Left colon (tissue), 2 donors: Measurements from ENCODE around the gene EFS. TPM values are rescaled to one million over a fixed set of nuclear protein-coding genes. Genes with fewer than 3 reads are reported as not detected.
"Not testable (repeated sequence)": the region's sequence is repeated elsewhere in the genome, so short reads cannot be mapped to it uniquely, and the experiment has no call there.

Experiments used
- ATAC-seq: fragments of 200-7000 bp; cut with Tn5 transposase; one replicate; pipeline ENCODE4 v1.9.1; 2020; ENCODE audit warnings: mild to moderate bottlenecking, moderate library complexity
- DNase-seq, 2 donors: peaks; one replicate each; pipeline ENCODE4 v3.0.0-alpha.2; 2020
- intact Hi-C, 2 donors: fragments of 100-400 bp; cut with DNase I in 1 of 2; cut with micrococcal nuclease in 1 of 2; formaldehyde crosslinking; loops; one replicate each; pipeline versions ENCODE4 v1.11.2 to v1.14.0; 2022; cut with DNase I, micrococcal nuclease
- total RNA-seq, 2 donors: library from RNA; stranded (reverse); fragmentation: NEBNext Ultra II Directional; extraction: Animal tissue kit (Norgen Biotek cat#: 25700); gene quantifications; one replicate each; pipeline ENCODE4 v1.2.1, GENCODE V29; 2021
- donor health status: DM: no; HTN: no; CAD: no.
- donor health status: DM: yes; HTN: yes; CAD: no.

Gene EFS
- total RNA-seq, 2 donors from 2014 or later: 1.1 to 3.1 TPM

DNA sequence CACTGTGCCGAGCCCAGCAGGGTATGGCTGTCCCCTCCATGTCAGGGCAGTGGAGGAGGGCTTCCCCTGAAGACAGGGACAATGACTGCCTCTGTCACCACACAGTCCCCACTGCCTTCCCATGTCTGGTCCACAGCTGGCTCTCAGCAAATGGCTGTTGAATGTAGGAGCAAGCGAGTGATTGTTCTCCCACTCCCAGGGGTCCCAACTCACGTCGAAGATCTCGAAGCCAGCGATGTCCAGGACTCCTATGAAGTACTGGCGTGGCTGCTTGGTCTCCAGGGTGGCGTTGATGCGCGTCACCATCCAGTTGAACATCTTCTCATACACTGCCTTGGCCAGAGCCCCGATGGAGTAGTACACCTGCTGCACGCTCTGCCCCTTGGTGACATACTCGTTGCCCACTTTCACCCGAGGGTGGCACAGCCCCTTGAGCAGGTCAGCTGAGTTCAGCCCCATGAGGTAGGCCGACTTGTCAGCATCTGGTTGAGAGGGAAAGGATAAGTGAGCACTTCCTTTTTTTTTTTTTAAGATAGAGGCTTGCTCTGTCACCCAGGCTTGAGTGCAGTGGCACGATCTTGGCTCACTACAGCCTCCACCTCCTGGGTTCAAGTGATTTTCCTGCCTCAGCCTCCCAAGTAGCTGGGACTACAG is 35.7 kb upstream of the EFS start:
- DNase-seq, intact Hi-C loops, ATAC-seq: not testable (repeated sequence)

DNA sequence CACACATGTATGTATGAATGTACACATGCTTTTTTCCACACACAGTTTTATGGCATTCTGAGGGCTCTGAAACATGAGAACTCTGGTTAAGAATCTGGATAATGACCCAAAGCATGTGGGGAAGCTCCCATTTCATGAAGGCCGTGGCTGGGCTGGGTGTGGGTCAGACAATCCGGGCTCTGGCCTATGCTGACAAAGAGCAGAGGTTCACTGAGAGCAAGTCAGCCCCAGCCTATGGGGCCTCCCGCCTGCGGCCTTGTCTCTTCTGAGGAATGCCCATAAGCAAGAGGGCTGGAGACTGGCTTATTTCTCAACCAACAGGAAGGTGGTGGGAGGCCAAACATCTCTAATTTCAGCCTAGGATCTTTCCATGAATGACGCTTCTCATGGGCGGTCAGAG is 34.6 kb upstream of the EFS start:
- DNase-seq (no peak), ATAC-seq (no peak)
- intact Hi-C loops: no loop called here

DNA sequence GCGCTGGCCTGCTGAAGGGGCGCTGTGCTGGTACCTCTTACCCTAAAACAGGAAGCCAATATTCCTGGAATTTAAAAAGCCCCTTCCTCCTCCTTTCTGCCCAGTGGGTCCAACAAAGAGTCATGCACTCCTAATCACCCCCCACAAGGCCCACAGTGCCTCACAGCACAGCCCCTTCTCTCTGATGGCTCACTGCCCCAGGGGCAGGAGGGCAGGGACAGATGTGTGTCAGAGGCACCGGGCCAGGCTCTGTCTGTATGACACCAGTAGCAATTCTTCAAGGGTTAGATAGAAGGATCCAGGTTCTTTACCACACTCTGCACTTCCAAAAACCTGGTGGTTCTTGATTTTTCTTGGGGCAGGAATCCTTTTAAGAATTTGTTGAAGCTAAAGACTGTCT is 34.2 kb upstream of the EFS start:
- intact Hi-C loops: no loop called here
- ATAC-seq (no peak), DNase-seq (no peak)

DNA sequence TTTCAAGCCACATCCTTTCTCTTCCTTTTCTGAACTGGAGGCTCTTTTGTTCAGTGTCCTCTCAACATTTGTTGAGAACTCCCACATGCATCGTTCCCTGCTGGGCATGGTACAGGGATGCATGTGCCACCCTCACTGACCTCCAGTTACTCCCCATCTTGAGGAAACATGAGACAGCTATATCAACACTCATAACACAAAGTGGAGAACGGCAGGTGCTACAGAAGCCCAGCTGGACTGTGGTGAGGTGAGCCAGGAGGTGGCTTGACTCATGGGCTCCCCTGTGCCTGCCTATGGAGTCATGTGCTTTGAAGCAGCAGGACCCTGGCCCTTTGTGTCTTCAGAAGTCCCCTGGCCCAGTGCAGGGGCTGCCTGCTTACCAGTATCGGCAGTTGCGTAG is 33.4 kb upstream of the EFS start:
- ATAC-seq (no peak), DNase-seq (no peak)
- intact Hi-C loops: no loop called here

DNA sequence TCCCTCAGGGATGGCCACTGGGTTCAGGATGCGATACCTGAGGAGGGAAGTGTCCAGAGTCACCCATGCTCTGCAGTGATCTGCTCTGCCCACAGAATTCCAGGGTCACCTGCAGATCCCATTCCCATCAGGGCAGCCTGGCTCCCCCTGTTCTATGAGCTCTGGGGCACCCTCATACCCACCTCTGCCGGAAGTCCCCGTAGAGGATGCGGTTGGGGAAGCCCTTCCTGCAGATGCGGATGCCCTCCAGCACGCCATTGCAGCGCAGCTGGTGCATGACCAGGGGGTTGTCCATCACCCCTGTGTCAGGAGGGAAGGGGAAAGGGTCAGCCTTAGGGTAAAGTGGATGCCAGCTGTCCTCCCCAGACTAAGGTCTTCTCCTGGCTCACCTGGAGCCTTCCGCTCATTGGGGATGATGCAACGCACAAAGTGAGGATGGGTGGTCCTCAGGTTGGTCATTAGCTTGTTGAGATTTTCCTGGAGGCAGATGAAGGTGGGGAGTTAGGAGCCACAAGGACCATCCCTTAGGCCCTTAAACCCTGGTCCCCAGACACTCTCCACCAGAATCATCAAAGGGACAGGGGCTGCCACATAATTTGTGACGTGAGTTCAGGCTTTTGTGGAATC is 31.9 kb upstream of the EFS start:
- ATAC-seq (no peak), DNase-seq (no peak)
- intact Hi-C loops: no loop called here

DNA sequence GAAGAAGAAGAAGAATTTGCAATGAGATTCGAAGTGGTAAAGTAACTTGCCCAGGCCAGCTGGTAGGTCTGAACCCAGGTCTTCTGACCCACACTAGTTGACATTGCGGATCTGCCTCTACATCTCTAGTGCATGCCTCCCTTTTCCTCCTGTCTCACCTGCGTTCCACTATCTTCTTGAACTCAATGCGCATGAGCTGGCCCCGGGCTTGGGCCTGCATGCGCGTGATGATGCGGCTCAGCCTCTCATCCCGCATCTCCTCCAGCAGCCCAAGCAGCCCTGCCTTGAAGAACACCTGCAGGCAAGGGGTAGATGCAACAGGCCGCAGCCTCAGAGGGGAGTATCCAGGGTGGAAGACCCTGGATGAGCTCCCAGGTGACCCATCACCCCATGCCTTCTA is 31.2 kb upstream of the EFS start:
- intact Hi-C loops: no loop called here
- ATAC-seq: no peak
- DNase-seq: no peak

DNA sequence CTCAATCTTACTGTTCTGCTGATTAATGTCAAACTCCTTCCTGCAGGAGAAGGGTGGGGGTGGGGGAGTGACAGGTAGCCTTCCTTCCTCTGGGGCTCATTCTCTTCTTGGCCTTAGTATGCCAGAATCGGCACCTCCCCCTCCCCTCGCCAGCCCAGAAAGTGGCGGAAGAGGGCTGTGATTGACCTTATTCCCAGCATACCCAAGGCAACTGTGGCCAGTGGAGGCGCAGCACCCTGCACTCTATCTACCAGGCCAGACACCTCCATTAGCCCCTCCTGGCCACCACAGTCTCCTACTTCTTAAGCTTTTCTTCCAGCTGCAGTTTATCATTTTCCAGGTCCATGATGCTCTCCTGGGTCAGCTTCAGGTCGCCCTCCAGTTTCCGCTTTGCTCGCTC is 27.6 kb upstream of the EFS start:
- no peak for DNase-seq
- no peak for ATAC-seq
- intact Hi-C loops: no loop called here

DNA sequence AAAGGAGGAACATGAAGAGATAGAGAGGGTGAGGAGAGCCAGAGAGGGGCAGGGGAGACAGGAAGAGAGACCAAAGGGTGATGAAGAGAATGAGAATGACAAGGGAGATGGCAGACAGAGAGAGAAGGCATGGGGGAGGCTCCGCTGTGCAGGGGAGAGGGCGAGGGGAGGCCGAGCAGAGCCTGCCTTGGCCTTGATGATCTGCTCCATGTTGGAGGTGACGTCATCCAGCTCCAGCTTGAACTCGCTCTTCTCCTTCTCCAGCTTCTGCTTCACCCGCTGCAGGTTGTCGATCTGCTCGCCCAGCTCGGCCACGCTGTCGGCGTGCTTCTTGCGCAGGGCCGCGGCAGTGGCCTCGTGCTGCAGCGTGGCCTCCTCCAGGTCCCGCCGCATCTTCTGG is 24.9 kb upstream of the EFS start:
- not testable (repeated sequence) for DNase-seq, ATAC-seq
- intact Hi-C loops: loop anchor here in 1 of 2 donors (10.0 kb wide), 1 partner anchor 125 kb away; no protein-coding TSS in a partner anchor

DNA sequence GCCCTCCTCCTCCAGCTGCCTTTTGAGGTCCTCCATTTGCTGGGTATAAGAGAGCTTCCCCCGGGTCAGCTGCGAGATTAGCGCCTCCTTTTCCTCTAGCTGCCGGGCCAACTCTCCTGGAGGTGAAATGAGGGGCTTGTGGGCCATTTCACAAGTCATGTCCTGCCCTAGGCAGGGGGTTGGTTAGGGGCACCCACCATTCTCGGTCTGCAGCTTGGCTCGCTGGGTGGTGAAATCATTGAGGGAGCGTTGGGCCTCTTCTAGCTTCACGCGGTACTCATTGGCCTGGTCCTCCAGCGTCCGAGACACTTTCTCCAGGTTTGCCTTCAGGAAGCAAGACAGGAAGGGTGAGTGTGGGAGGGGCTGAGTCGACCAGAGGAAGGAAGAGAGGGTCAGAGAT is 24.4 kb upstream of the EFS start:
- DNase-seq (no peak), ATAC-seq (no peak)
- intact Hi-C loops: loop anchor here in 1 of 2 donors (10.0 kb wide), 1 partner anchor 125 kb away; no protein-coding TSS in a partner anchor

DNA sequence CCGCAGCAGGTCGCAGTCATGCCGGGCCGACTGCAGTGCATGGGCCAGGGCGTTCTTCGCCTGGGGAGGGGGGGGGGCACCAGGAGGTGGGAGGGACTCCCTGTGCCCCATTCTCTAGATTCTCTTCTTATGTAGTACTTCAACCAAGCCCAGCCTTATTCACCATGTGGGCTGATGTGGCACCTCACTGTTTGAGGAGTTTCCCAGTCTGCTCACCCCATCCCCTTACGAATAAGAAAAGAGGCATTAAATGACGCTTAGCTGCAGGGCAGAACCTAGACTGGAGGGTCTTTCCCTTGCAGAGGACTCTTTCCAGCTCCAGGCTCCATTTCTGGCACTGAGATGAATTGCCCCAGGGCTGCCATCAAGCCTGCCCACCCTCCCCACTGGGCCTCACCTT is 24.0 kb upstream of the EFS start:
- intact Hi-C loops: loop anchor here in 1 of 2 donors (10.0 kb wide), 1 partner anchor 124 kb away; no protein-coding TSS in a partner anchor
- DNase-seq: no peak
- ATAC-seq: no peak

DNA sequence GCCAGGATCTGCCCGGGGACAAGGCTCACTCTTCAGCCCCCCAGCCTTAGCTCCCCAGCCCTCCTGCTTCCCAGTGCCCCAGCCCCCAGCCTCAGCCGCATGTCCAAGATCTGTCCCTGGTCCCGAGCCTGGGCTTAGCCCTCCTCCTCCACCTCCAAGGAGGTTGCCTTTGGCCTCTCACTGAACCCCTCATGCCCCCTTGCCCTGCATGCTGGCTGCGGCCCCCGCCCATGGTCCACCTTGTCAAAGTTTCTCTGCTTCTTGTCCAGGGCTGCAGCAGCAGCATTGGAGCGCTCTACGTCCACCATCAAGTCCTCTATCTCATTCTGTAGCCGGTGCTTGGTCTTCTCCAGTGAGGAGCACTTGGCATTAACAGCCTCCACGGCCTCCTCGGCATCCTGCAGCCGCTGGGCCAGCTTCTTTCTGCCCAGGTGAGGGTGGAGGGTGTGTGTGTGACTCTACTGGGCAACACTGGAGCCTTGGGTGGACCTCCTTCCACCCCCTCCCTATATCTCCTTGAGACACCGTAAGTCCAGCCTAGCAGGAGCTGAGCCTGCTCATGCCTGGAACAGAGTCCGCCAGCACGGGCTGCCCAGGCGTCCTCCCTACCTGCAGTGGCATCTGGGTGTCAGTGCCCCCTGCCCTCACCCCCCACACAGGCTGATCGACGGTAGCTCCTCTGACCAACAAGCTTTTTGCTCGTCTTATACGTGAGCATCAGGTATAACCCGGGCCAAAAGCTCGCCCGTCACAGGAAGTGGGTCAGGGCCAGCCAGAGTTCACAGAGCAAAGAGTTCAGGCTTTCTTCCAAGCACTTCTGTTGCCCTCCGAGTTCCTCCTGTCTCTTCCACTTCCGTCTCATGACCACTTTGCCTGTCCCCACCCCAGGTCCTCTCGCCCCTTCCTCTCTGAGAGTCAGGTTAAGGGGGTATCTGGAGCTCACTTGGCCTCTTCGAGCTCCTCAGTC is 23.2 kb upstream of the EFS start:
- intact Hi-C loops: loop anchor here in 1 of 2 donors (10.0 kb wide), 1 partner anchor 123 kb away; no protein-coding TSS in a partner anchor
- DNase-seq (no peak), ATAC-seq (no peak)

DNA sequence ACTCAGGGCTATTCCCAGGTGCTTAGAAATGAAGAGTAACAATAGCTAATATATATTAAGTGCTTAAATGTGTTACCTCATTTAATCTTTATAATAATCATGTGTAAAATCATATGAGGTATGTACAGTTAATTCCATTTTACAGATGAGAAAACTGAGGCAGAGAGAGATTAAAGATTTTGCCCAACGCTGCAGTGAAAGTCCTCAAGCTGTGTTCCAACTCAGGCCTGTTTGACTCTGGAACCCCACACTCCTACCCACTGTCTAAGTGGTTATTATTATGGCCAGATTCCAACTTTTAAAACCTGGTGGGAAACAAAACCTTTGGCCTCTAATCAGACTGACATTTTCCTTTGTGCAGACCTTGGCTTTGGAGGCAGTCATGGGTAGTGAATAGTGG is 22.0 kb upstream of the EFS start:
- intact Hi-C loops: loop anchor here in 1 of 2 donors (10.0 kb wide), 1 partner anchor 122 kb away; no protein-coding TSS in a partner anchor
- ATAC-seq: no peak
- DNase-seq: no peak

DNA sequence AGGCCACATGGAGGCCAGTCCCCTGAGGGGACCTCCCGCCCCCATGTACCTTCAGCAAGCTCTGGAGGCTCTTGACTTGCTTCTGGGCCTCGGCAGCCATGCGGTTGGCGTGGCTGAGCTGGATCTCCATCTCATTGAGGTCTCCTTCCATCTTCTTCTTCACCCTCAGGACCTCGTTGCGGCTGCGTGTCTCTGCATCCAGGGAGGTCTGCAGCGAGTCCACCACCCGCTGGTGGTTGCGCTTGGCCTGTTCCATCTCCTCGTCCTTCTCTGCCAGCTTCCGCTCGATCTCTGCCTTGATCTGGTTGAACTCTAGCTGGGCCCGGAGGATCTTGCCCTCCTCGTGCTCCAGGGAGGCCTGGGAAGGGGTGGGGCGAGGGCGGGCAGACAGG is 21.3 kb upstream of the EFS start:
- intact Hi-C loops: loop anchor here in 1 of 2 donors (10.0 kb wide), 1 partner anchor 121 kb away; no protein-coding TSS in a partner anchor
- not testable (repeated sequence) for DNase-seq, ATAC-seq

DNA sequence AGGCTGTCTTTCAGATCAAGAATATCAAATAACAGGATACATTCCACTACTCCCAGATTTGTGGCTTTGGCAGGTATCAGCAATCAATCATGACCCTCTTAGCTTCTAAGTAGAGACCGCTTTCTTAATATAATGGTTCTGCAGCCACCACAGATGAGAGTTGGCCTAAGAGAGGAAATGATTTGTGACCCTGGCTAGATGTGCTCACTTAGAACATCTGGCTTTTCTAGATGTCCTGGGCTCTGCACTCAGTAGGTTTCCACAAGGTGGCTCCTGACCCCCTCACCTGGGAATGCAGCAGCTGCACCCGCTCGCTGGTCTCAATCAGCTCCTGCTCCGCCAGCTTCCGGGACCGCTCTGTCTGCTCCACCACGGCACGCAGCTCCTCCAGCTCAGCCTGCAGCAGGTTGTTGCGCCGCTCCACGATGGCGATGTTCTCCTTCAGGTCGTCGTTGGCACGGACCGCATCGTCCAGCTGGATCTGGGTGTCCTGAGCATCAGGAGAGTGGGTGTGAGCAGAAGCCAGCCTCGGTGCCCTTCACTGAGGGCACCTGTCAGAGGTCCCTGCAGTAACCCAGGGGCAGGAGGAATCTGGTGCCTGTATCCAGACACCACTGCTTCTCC is 20.8 kb upstream of the EFS start:
- no peak for ATAC-seq
- DNase-seq: no peak
- intact Hi-C loops: loop anchor here in 1 of 2 donors (10.0 kb wide), 1 partner anchor 121 kb away; no protein-coding TSS in a partner anchor

DNA sequence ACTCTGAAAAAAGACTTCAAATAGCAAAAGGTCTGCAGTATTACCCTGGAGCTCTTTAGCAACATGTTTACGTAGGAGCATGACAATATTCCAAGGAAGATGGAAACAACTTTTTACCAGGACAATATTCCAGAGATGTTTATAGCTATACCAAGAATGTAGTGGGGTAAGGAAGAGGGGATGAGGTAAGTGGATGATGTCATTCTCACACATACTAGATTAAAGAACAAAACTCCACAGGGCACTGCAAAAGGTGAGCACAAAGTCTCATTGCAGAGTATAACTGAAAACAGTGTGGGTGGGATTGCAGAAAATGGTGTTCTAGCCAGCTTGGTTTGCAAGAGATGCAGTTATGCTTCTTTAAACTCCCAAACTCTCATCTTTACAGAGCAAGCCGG is 20.3 kb upstream of the EFS start:
- DNase-seq (no peak), ATAC-seq (no peak)
- intact Hi-C loops: loop anchor here in 1 of 2 donors (10.0 kb wide), 1 partner anchor 120 kb away; no protein-coding TSS in a partner anchor

DNA sequence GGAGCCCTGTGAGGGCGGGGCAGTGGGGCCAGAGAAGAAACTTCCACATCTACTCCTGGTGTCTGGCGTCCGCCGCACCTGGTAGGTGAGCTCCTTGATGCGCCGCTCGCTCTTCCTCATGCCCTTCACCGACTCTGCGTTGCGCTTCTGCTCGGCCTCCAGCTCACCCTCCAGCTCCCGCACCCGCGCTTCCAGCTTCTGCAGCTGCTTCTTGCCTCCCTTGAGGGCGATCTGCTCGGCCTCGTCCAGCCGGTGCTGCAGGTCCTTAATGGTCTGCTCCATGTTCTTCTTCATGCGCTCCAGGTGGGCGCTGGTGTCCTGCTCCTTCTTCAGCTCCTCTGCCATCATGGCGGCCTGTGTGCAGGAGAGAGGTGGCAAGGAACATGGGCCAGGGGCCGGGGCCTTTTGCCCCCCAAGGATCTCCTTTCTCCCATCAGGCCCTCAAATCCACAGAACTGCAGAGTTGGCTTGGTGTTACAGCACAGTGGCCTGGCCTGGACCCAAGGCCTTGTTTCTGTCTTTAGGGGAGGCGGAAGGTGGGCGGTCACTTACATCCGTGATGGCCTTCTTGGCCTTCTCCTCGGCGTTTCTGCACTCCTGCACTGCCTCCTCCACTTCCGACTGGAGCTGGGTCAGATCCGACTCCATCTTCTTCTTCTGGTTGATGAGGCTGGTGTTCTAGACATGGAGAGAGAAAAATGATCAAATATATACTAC is 19.6 kb upstream of the EFS start:
- no peak for ATAC-seq
- intact Hi-C loops: loop anchor here in 1 of 2 donors (10.0 kb wide), 1 partner anchor 120 kb away; no protein-coding TSS in a partner anchor
- no peak for DNase-seq

DNA sequence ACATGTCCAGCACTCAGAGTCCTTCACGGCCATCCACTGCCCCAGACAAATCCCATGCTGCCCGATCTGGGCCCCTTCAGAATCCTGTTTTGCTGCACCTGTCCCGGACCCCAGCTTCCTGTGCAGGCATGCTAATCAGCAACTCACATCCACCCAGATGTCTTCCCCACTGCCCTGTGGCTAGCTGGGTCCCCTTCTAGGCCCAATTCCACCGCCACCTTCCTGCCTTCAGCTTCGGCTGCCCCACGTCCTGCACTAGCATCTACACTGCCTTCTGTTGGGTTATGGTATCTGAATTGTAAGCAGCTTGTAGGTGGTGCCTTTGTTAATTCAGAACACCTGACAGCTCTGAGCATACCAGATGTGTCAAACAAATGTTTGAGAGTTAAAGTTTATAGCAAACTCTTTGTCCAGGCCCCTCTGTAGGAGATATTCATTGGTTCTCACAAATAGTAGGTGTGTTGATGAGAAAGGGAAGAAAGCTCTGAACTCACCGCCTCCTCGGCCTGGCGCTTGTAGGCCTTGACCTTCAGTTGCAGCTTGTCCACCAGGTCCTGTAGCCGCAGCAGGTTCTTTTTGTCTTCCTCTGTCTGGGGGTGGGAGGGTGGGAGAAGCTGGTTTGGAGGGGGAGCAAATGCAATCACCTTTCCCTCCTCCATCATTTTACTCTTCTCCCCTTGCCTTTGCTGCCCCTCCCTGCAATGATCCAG is 17.9 kb upstream of the EFS start:
- intact Hi-C loops: loop anchor here in 1 of 2 donors (10.0 kb wide), 1 partner anchor 118 kb away; no protein-coding TSS in a partner anchor
- ATAC-seq (no peak), DNase-seq (no peak)
